Small intestine (tissue), 7 donors: ENCODE results near the gene RNU1-3. TPM values are rescaled to one million over a fixed set of nuclear protein-coding genes. Genes with fewer than 3 reads are reported as not detected.
"Not testable (repeated sequence)": the region's sequence is repeated elsewhere in the genome, so short reads cannot be mapped to it uniquely, and the experiment has no call there.

Source experiments
- DNase-seq, 2 donors: peaks; one replicate each; pipeline versions ENCODE4 v3.0.0 to v3.0.0-alpha.2; 2013
- FAIRE-seq: peaks from 2 replicates; lab custom pipeline; 2012; peaks lifted over from hg19 to GRCh38; lab: Jason Lieb, UNC
- H3K27ac ChIP-seq, 3 donors: one replicate each; pipeline ENCODE4 v1.5.1; 2013; ENCODE audit warnings: low read length in 2 of 3, mild to moderate bottlenecking in 2 of 3, control low read depth in 1 of 3, inconsistent platforms in 1 of 3, low read depth in 1 of 3, moderate library complexity in 1 of 3
- H3K27me3 ChIP-seq, 3 donors: one replicate each; pipeline ENCODE4 v1.6.1; 2013; ENCODE audit warnings: low read length in 3 of 3, inconsistent platforms in 1 of 3; ENCODE audit not compliant: control insufficient read depth in 3 of 3, insufficient read depth in 3 of 3
- H3K36me3 ChIP-seq, 3 donors: one replicate each; pipeline ENCODE4 v1.6.1; 2013; ENCODE audit warnings: low read length in 3 of 3, inconsistent platforms in 1 of 3, low read depth in 1 of 3, mild to moderate bottlenecking in 1 of 3, moderate library complexity in 1 of 3; ENCODE audit not compliant: control insufficient read depth in 3 of 3, insufficient read depth in 2 of 3
- H3K4me1 ChIP-seq, 3 donors: one replicate each; pipeline ENCODE4 v1.6.1; 2013; ENCODE audit warnings: low read length in 2 of 3, inconsistent platforms in 1 of 3, low read depth in 1 of 3, mild to moderate bottlenecking in 1 of 3, moderate library complexity in 1 of 3; ENCODE audit not compliant: control insufficient read depth in 3 of 3, insufficient read depth in 2 of 3
- H3K4me3 ChIP-seq, 3 donors: one replicate each; pipeline ENCODE4 v1.5.1; 2013; ENCODE audit warnings: low read length in 3 of 3, control low read depth in 1 of 3, inconsistent platforms in 1 of 3, low read depth in 1 of 3, mild to moderate bottlenecking in 1 of 3, moderate library complexity in 1 of 3
- H3K9me3 ChIP-seq, 2 donors: one replicate each; pipeline ENCODE4 v1.6.1; 2013; ENCODE audit warnings: low read depth in 1 of 2, low read length in 1 of 2; ENCODE audit not compliant: control insufficient read depth in 2 of 2, insufficient read depth in 1 of 2
- WGBS, 3 donors: extraction: QIAGEN DNeasy Blood & Tissue Kit; methylation state at CpG; one replicate each; pipeline ENCODE4 v1.1.7; 2013; 5-methylcytosine and 5-hydroxymethylcytosine counted together
- polyA plus RNA-seq, 4 donors: library from polyadenylated mRNA; stranded (reverse) in 3 of 4; unstranded in 1 of 4; fragments of 200-250 nt in 3 of 4; fragments of 120-200 nt in 1 of 4; gene quantifications; one replicate each; pipeline versions ENCODE4 v1.2.1 to v1.2.3, GENCODE V29; 2013
- donor health status: healthy with polysubstance abuse.
- donor health status: control.
- donor health status: control.
- donor health status: Bipolar disorder and iron deficiency.
- donor health status: healthy.

RNU1-3 gene
- polyA plus RNA-seq, 4 donors = not detected

DNA sequence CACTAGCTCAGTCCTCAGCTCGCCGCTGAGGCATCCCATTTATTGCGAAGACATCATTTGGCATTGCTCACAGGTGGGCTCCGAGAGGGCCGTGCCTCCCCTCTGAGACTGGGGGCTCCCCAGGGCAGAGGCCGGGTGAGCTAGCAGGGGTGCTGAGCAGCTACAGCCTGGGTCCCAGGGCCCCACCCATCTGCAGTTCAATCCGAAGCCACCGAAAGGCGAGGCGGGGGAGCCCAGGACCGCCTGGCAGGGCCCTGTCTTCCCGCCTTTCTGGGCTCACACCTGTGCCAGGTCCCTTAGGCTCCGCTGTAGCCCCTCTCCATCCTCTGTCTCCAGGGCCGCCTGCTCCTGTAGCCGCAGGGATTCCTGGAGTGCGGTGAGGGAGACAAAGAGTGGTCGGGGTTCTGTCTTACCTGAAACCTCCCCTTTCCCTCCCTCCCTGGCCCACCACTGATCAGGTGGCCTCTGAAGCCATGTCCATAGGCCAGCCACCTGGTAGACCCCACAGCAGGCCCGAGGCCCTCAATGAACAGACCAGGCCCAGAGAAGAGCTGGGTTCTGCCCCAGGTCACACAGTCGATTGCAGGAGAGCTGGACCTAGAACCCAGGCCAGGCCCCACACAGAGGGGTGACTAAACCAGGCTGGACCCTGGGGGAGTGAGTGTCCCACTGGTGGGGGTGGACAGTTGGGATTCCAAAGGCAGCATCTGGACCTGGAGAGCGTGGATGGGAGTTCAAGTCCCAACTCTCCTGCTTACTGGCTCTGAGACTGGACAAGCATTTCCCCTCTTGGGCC is 35.3 kb downstream of the RNU1-3 start:
- Histone ChIP-seq H3K9me3 (no peaks in the 10 kb centered on the region), H3K27ac (no peak overlapping the region), H3K36me3 (peaks cover 29 to 86% (median 32%) of the 10 kb centered on the region in 3 donors), H3K27me3 (no peaks in the 10 kb centered on the region), H3K4me1 (no peaks in the 10 kb centered on the region), H3K4me3 (no peak overlapping the region)
- WGBS, 3 donors = 90 to 95% (median 92%) methylated on average over 20 of the region's 20 CpGs
- no peak for FAIRE-seq
- DNase-seq = no peak

- Histone ChIP-seq H3K36me3 (peaks cover 36 to 87% (median 36%) of the 10 kb centered on the region in 3 donors), H3K27ac (no peak overlapping the region), H3K4me1 (no peaks in the 10 kb centered on the region), H3K27me3 (no peaks in the 10 kb centered on the region), H3K4me3 (no peak overlapping the region), H3K9me3 (no peaks in the 10 kb centered on the region)
- 94 to 96% (median 96%) methylated on average over 36 of the region's 36 CpGs for WGBS, 3 donors
- DNase-seq (no peak), FAIRE-seq (no peak)
Measured at GRCh38 chr1:16630661-16631247, 36.0 kb downstream of the RNU1-3 start.

DNA sequence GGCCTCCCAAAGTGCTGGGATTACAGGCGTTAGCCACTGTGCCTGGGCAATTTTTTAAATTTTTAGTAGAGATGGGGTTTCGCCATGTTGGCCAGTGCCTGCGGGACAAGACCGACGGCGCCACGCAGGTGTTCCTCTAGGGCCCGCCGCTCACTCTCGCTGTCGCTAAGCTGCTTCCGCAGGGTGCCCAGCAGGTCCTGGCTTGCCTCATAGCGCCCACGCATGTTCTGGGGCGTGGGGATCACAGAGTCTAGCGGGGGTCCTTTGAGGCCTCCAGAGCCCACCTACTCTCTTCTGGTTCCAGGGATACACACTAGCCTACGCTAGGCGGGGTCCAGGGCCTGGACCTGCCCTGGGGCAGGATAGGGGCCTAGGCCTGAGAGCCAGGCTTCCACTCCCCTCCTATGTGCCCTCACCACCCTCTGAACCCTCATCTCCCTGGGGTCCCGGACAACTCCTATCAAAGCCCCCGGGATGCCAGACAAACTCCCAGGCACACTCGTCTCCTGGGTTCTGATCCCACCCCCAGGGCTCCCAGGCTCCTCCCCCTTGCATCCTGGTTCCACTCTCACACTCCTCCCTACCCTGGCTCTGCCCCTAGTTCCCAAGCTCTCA is 36.7 kb downstream of the RNU1-3 start:
- H3K27me3 ChIP-seq, H3K27ac ChIP-seq, H3K4me1 ChIP-seq, H3K4me3 ChIP-seq, H3K9me3 ChIP-seq, DNase-seq, FAIRE-seq: not testable (repeated sequence)
- 95 to 97% (median 96%) methylated on average over 21 of the region's 21 CpGs for WGBS, 3 donors
- peaks cover 36 to 90% (median 41%) of the 10 kb centered on the region in 3 donors for H3K36me3 ChIP-seq

- no peak for DNase-seq
- H3K9me3 ChIP-seq = no peaks in the 10 kb centered on the region
- H3K36me3 ChIP-seq = peaks cover 36 to 93% (median 36%) of the 10 kb centered on the region in 3 donors
- 91 to 92% (median 91%) methylated on average over 19 of the region's 19 CpGs for WGBS, 3 donors
- FAIRE-seq = no peak
- no peaks in the 10 kb centered on the region for H3K4me1 ChIP-seq
- H3K27me3 ChIP-seq = no peaks in the 10 kb centered on the region
- H3K27ac ChIP-seq = no peak overlapping the region
- no peak overlapping the region for H3K4me3 ChIP-seq
Measured at GRCh38 chr1:16628361-16629111, 38.2 kb downstream of the RNU1-3 start.

DNA sequence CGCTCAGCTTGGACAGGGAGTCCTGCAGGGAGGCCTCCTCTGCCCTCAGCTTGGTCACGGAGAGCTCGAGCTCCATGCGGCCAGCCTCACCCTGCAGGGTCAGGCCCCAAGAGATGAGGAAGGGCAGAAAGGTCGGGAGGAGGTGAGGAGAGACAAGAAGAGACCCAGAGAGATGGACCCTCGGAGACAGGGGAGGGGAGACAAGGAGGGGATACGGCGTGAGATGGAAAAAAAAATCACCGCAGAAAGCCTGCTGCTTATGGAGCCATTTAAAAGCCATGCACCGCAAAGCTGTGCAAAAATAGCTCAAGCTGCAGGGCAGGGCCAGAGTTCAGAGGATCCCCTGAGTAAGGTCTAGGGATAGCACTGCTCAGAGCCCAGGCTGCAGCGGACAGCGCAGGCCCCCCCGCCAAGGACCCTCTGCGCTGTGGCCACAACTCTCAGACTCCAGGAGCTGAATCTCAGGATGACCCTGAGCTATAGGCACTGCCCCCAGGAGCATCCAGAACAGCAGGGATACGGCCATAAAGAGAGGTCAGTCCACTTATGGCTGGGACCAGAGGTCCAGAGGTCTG is 40.3 kb downstream of the RNU1-3 start:
- WGBS, 3 donors = 88 to 91% (median 89%) methylated on average over 15 of the region's 15 CpGs
- DNase-seq = not testable (repeated sequence)
- H3K36me3 ChIP-seq = peaks cover 25 to 88% (median 28%) of the 10 kb centered on the region in 3 donors

GRCh38 chr1:16625497-16626408 is 41.0 kb downstream of the RNU1-3 start:
- H3K36me3 ChIP-seq = peaks cover 19 to 85% (median 20%) of the 10 kb centered on the region in 3 donors
- DNase-seq (no peak), FAIRE-seq (no peak)
- H3K9me3 ChIP-seq = no peaks in the 10 kb centered on the region
- H3K4me3 ChIP-seq = no peak overlapping the region
- no peak overlapping the region for H3K27ac ChIP-seq
- H3K4me1 ChIP-seq = no peaks in the 10 kb centered on the region
- WGBS, 3 donors = 89 to 90% (median 90%) methylated on average over 25 of the region's 25 CpGs
- H3K27me3 ChIP-seq = no peaks in the 10 kb centered on the region

More for the DNA sequence above, 40.3 kb downstream of the RNU1-3 start:
- FAIRE-seq, H3K27me3 ChIP-seq, H3K4me3 ChIP-seq, H3K9me3 ChIP-seq, H3K27ac ChIP-seq, H3K4me1 ChIP-seq: not testable (repeated sequence)

GRCh38 chr1:16623812-16624719 is 42.7 kb downstream of the RNU1-3 start:
- H3K4me3 ChIP-seq, H3K27me3 ChIP-seq, FAIRE-seq, H3K4me1 ChIP-seq, H3K9me3 ChIP-seq: not testable (repeated sequence)
- 15 to 64% (median 51%) methylated on average over 27 of the region's 27 CpGs for WGBS, 3 donors
- peak in 1 of 2 donors; percentile 100 for DNase-seq
- peak overlapping the region in 2 of 3 donors; percentile 67 to 77 for H3K27ac ChIP-seq
- peaks cover 18 to 80% (median 18%) of the 10 kb centered on the region in 3 donors for H3K36me3 ChIP-seq
